ENCODE results near the gene ZNF672.

The ZNF672 gene

GRCh38 chr1:248831842-248832241, 6.2 kb upstream of the ZNF672 start:
- Histone ChIP-seq H3K27me3 (replicated peaks; ENCODE audit: control insufficient read depth, insufficient read depth, low read length, poor library complexity, severe bottlenecking) (peaks cover 4% of the 10 kb centered on the region), H3K9me3 (ENCODE audit: control insufficient read depth, low read length) (no peaks in the 10 kb centered on the region), H3K27ac (ENCODE audit: insufficient read depth, low read length, poor library complexity, severe bottlenecking) (no peak overlapping the region), H3K36me3 (ENCODE audit: control insufficient read depth, insufficient read depth, low read length) (no peaks in the 10 kb centered on the region), H3K4me3 (ENCODE audit: insufficient read depth, low read depth, low read length, poor library complexity, severe bottlenecking) (no peak overlapping the region), H3K4me1 (ENCODE audit: control insufficient read depth, insufficient read depth, low read length, poor library complexity, severe bottlenecking) (peaks cover under 1% of the 10 kb centered on the region)
- no peak for DNase-seq

GRCh38 chr1:248834343-248834940, 3.6 kb upstream of the ZNF672 start:
- DNase-seq = no peak
- H3K4me1 ChIP-seq (ENCODE audit: control insufficient read depth, insufficient read depth, low read length, poor library complexity, severe bottlenecking) = peaks cover 13% of the 10 kb centered on the region
- H3K9me3 ChIP-seq (ENCODE audit: control insufficient read depth, low read length) = no peaks in the 10 kb centered on the region
- H3K36me3 ChIP-seq (ENCODE audit: control insufficient read depth, insufficient read depth, low read length) = no peaks in the 10 kb centered on the region
- H3K27me3 ChIP-seq (replicated peaks; ENCODE audit: control insufficient read depth, insufficient read depth, low read length, poor library complexity, severe bottlenecking) = peaks cover 4% of the 10 kb centered on the region
- no peak overlapping the region for H3K27ac ChIP-seq (ENCODE audit: insufficient read depth, low read length, poor library complexity, severe bottlenecking)
- no peak overlapping the region for H3K4me3 ChIP-seq (ENCODE audit: insufficient read depth, low read depth, low read length, poor library complexity, severe bottlenecking)

- Histone ChIP-seq H3K36me3 (ENCODE audit: control insufficient read depth, insufficient read depth, low read length) (no peaks in the 10 kb centered on the region), H3K27ac (ENCODE audit: insufficient read depth, low read length, poor library complexity, severe bottlenecking) (peak overlapping the region; percentile 96), H3K9me3 (ENCODE audit: control insufficient read depth, low read length) (no peaks in the 10 kb centered on the region), H3K4me3 (ENCODE audit: insufficient read depth, low read depth, low read length, poor library complexity, severe bottlenecking) (peak overlapping the region; percentile 92), H3K4me1 (ENCODE audit: control insufficient read depth, insufficient read depth, low read length, poor library complexity, severe bottlenecking) (peaks cover 14% of the 10 kb centered on the region), H3K27me3 (replicated peaks; ENCODE audit: control insufficient read depth, insufficient read depth, low read length, poor library complexity, severe bottlenecking) (peaks cover 4% of the 10 kb centered on the region)
- no peak for DNase-seq
Measured at GRCh38 chr1:248837045-248837780, 811 bp upstream of the ZNF672 start.

DNA sequence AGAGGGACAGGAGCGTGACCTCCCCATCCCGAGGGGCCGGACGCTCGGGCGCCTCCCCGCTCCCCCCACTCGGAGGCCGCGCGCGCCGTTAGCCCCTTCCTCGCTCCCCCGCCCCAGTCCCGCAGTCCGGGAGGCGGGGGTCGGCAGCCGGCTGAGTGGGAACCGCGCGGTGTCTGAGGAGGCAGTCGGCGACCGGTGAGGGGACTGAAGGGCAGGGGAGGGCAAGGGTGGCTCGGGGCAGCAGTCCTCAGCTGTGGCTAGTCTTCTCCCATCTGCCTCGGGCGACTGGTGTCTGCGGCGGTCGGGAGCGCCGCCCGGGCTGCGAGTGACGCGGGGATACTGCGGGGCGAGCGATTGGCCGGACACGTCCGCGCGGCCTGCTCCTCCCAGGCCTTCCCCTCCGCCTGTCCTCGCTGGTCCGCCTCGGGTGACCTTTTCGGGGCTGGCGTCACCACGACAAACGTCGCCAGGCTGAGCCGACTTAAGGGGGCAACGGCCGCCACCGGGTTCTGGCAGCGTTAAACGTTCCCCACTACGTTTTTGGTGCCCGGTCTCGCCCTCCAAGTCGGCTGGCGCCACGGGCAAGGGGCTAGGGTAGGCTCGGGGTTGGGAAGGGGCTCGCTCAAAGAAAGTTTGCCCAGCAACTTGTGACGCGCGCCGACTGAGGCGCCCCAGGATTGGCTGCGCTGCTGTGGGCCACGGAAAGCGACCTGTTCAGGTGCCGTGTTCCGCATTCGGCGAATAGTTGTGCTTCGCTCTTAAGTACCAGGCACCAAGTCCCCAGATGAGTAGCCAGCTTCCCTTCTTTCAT, 538 bp downstream of the ZNF672 start:
- peak; percentile 72 to 83 (median 78) for DNase-seq
- Histone ChIP-seq H3K36me3 (ENCODE audit: control insufficient read depth, insufficient read depth, low read length) (peaks cover 5% of the 10 kb centered on the region), H3K27ac (ENCODE audit: insufficient read depth, low read length, poor library complexity, severe bottlenecking) (peak overlapping the region; percentile 96), H3K4me3 (ENCODE audit: insufficient read depth, low read depth, low read length, poor library complexity, severe bottlenecking) (peak overlapping the region; percentile 92), H3K9me3 (ENCODE audit: control insufficient read depth, low read length) (no peaks in the 10 kb centered on the region), H3K27me3 (replicated peaks; ENCODE audit: control insufficient read depth, insufficient read depth, low read length, poor library complexity, severe bottlenecking) (peaks cover 3% of the 10 kb centered on the region), H3K4me1 (ENCODE audit: control insufficient read depth, insufficient read depth, low read length, poor library complexity, severe bottlenecking) (peaks cover 14% of the 10 kb centered on the region)

- Histone ChIP-seq H3K27ac (ENCODE audit: insufficient read depth, low read length, poor library complexity, severe bottlenecking) (peak overlapping the region; percentile 96), H3K27me3 (replicated peaks; ENCODE audit: control insufficient read depth, insufficient read depth, low read length, poor library complexity, severe bottlenecking) (no peaks in the 10 kb centered on the region), H3K9me3 (ENCODE audit: control insufficient read depth, low read length) (no peaks in the 10 kb centered on the region), H3K36me3 (ENCODE audit: control insufficient read depth, insufficient read depth, low read length) (peaks cover 5% of the 10 kb centered on the region), H3K4me1 (ENCODE audit: control insufficient read depth, insufficient read depth, low read length, poor library complexity, severe bottlenecking) (peaks cover 14% of the 10 kb centered on the region), H3K4me3 (ENCODE audit: insufficient read depth, low read depth, low read length, poor library complexity, severe bottlenecking) (peak overlapping the region; percentile 92)
- DNase-seq = no peak
Measured at GRCh38 chr1:248839168-248839555, 1.1 kb downstream of the ZNF672 start.

DNA sequence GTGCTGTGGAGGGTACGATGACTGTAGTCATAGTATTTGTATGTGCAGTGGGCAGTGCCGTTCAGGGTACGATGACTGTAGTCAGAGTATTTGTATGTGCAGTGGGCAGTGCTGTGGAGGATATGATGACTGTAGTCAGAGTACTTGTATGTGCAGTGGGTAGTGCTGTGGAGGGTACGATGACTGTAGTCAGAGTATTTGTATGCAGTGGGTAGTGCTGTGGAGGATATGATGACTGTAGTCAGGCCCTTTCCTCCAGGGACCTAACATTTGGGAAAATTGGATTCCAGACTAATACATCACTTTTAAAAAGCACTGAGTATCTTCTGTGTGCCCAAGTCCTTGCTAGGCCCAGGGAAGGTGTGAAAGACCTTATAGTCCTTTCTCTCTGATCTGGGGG, 2.9 kb downstream of the ZNF672 start:
- DNase-seq = no peak
- H3K27me3 ChIP-seq (replicated peaks; ENCODE audit: control insufficient read depth, insufficient read depth, low read length, poor library complexity, severe bottlenecking) = no peaks in the 10 kb centered on the region
- H3K36me3 ChIP-seq (ENCODE audit: control insufficient read depth, insufficient read depth, low read length) = peaks cover 21% of the 10 kb centered on the region
- H3K27ac ChIP-seq (ENCODE audit: insufficient read depth, low read length, poor library complexity, severe bottlenecking) = no peak overlapping the region
- H3K9me3 ChIP-seq (ENCODE audit: control insufficient read depth, low read length) = no peaks in the 10 kb centered on the region
- no peak overlapping the region for H3K4me3 ChIP-seq (ENCODE audit: insufficient read depth, low read depth, low read length, poor library complexity, severe bottlenecking)
- H3K4me1 ChIP-seq (ENCODE audit: control insufficient read depth, insufficient read depth, low read length, poor library complexity, severe bottlenecking) = peaks cover 14% of the 10 kb centered on the region

DNA sequence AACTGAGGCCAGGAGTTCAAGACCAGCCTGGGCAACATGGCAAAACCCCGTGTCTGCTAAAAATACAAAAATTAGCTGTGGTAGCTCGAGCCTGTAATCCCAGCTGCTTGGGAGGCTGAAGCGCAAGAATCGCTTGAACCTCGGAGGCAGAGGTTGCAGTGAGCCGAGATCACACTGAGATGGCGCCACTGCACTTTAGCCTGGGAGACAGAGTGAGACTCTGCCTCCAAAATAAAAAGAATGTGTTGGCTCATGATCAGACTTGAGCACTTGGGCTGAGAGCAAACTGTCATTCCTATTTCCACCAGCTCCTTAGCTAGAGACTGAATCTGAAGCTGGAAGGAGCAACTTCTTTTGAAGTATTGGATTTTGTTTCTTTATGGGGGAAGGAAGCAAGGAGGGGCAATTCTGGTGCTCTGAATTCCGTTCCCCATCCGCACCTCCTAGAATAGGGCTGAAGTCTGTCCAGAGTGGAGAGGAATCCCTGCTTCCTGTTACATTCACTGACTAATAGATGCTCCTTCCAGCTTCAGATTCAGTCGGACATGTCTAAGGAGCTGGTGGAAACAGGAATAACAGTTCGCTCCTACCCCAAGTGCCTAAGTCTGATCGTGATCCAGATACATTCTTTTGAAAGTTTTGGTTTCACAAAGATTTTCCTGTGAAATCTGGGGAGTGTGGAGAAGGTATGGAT, 3.8 kb downstream of the ZNF672 start:
- no peak for DNase-seq
- no peak overlapping the region for H3K4me3 ChIP-seq (ENCODE audit: insufficient read depth, low read depth, low read length, poor library complexity, severe bottlenecking)
- no peaks in the 10 kb centered on the region for H3K9me3 ChIP-seq (ENCODE audit: control insufficient read depth, low read length)
- H3K27me3 ChIP-seq (replicated peaks; ENCODE audit: control insufficient read depth, insufficient read depth, low read length, poor library complexity, severe bottlenecking) = no peaks in the 10 kb centered on the region
- H3K4me1 ChIP-seq (ENCODE audit: control insufficient read depth, insufficient read depth, low read length, poor library complexity, severe bottlenecking) = peaks cover 14% of the 10 kb centered on the region
- no peak overlapping the region for H3K27ac ChIP-seq (ENCODE audit: insufficient read depth, low read length, poor library complexity, severe bottlenecking)
- H3K36me3 ChIP-seq (ENCODE audit: control insufficient read depth, insufficient read depth, low read length) = peaks cover 30% of the 10 kb centered on the region

DNA sequence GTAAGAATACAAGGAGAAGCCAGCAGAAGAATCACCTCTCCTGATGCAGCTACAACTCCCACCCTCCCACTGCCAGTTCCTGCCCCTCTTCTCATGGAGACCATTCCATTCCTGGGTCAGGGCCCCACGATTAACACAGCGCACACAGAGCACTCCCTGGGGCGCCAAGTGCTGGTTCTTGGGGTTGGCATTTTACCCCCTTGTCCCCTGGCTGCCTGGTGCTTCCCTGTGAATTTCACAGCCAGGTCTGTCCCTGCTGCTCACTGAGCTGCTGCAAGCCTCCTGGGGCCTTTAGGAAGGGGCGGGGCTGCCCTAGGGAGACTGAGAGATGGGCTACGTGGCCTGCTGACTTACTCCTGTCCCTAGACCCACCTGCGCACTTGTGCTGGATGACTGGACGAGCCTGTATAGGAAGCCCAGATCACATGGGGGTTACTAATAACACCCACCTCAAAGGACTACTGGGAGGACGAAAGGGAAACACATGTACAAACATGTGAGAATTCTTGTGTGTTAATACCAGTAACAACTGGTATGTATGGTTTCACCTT, 4.8 kb downstream of the ZNF672 start:
- no peaks in the 10 kb centered on the region for H3K27me3 ChIP-seq (replicated peaks; ENCODE audit: control insufficient read depth, insufficient read depth, low read length, poor library complexity, severe bottlenecking)
- no peaks in the 10 kb centered on the region for H3K9me3 ChIP-seq (ENCODE audit: control insufficient read depth, low read length)
- H3K27ac ChIP-seq (ENCODE audit: insufficient read depth, low read length, poor library complexity, severe bottlenecking) = no peak overlapping the region
- H3K4me3 ChIP-seq (ENCODE audit: insufficient read depth, low read depth, low read length, poor library complexity, severe bottlenecking) = no peak overlapping the region
- no peak for DNase-seq
- H3K4me1 ChIP-seq (ENCODE audit: control insufficient read depth, insufficient read depth, low read length, poor library complexity, severe bottlenecking) = peaks cover 7% of the 10 kb centered on the region
- H3K36me3 ChIP-seq (ENCODE audit: control insufficient read depth, insufficient read depth, low read length) = peaks cover 39% of the 10 kb centered on the region

- H3K4me3 ChIP-seq (ENCODE audit: insufficient read depth, low read depth, low read length, poor library complexity, severe bottlenecking) = no peak overlapping the region
- no peak overlapping the region for H3K27ac ChIP-seq (ENCODE audit: insufficient read depth, low read length, poor library complexity, severe bottlenecking)
- peaks cover 7% of the 10 kb centered on the region for H3K4me1 ChIP-seq (ENCODE audit: control insufficient read depth, insufficient read depth, low read length, poor library complexity, severe bottlenecking)
- no peaks in the 10 kb centered on the region for H3K9me3 ChIP-seq (ENCODE audit: control insufficient read depth, low read length)
- peaks cover 47% of the 10 kb centered on the region for H3K36me3 ChIP-seq (ENCODE audit: control insufficient read depth, insufficient read depth, low read length)
- no peak for DNase-seq
- no peaks in the 10 kb centered on the region for H3K27me3 ChIP-seq (replicated peaks; ENCODE audit: control insufficient read depth, insufficient read depth, low read length, poor library complexity, severe bottlenecking)
Measured at GRCh38 chr1:248843687-248844086, 5.7 kb downstream of the ZNF672 start.

All from effector memory CD4-positive, alpha-beta T cell (primary cell).